ENCODE measurements around the gene C5orf52.
"Not testable (repeated sequence)": the region's sequence is repeated elsewhere in the genome, so short reads cannot be mapped to it uniquely, and the experiment has no call there.

The C5orf52 gene

DNA sequence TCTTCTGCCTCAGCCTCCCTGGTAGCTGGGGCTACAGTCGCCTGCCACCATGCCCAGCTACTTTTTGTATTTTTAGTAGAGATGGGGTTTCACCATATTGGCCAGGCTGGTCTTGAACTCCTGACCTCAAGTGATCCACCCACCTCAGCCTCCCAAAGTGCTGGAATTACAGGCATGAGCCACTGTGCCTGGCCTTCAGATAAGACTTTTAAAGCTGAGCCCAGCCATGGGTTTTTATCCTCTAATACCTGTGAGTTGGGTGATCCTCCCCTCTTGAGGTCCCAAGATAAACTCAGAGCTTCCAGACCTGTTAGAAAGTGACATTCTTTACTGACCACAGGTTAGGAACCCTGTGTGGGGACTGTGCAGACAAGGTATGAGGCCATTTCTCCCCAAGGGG lies 56.5 kb downstream of the C5orf52 start:
- DNase-seq: not testable (repeated sequence)

Measured in SHP77 treated with DMSO at 0.1 percent for 48 hours (cell line).